ENCODE results near the gene SMAD5.
A peak's percentile ranks its signal among the peaks of the same experiment; 100 is the strongest.

SMAD5 gene

GRCh38 chr5:136132557-136133221 is at the start of gene SMAD5:
SMAD5 (plus strand) TSS chr5:136132845; CDS start chr5:136153761, 20,916 bp downstream.
- DNase-seq (ENCODE audit: low read depth): peak; percentile 71

DNA sequence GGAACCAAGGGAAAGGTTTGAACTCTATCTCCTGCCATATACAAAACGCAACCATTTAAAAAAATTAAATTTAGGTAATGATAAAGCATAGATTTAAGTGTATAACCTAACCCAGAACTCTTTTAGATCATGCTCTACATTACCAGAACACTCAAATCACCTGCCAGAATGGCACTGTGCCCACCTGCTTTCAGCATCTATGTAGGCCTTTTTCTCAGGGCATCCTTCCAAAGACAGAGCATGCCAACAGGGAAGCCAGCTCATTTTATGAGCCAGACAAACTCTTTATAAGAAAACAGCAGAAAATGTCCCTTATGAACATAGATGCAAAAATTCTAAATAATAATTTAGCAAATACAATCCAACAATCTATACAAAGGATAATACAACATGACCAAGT is 47.9 kb upstream of the SMAD5 start:
- DNase-seq (ENCODE audit: low read depth): no peak

DNA sequence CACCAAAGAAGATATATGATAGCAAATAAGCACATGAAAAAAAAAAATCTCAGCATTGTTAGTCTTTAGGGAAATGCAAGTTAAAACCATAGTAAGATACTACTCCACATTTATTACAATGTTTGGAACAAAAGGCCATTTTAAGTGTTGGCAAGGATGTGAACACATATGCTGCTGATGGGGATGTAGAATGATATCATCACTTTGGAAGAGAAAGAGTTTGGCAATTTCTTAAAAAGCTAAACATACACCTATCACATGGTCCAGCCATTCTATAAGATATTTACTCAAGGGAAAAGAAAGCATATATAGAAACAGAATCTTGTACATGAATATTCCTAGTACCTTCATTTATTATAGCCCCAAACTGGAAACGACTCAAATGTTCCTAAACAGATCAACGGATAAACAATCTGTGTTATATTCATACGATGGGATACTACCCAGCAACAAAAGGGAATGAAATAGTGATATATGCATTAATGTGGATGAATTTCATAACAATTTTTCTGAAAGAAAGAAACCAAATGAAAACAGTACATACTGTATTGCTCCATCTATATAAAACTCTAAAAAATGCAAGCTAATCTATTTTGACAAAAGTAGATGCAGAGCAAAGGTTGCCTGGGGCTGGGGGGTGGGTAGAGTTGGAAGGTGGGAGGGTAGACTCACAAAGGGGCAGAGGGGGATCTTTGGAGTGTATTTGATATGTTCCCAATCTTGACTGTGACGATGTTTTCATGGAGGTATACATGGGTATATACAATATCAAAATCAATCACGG is 45.7 kb upstream of the SMAD5 start:
- no peak for DNase-seq (ENCODE audit: low read depth)

GRCh38 chr5:136087961-136088871 is 44.4 kb upstream of the SMAD5 start:
- DNase-seq (ENCODE audit: low read depth): no peak

DNA sequence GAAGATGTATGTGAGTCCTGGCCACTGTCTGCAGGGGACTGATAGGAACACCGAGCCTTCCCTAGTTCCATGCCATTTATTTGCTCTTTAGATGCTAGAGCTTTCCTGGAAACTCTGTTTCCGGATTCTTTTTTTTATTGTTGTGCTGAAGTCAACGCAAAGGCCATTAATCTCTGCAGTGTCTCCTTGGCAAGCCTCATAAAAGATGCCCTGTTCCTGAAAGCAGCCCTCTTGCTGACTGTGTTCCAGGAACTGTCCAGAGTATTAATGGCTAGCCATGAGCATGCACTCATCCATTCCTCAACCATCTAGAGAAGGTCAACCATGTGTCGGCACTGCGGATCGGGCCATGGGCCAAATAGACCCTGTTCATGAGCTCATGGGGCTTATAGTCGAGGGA is 42.9 kb upstream of the SMAD5 start:
- DNase-seq (ENCODE audit: low read depth): no peak

- DNase-seq (ENCODE audit: low read depth): no peak
Observed at GRCh38 chr5:136090319-136090718, 42.3 kb upstream of the SMAD5 start.

DNA sequence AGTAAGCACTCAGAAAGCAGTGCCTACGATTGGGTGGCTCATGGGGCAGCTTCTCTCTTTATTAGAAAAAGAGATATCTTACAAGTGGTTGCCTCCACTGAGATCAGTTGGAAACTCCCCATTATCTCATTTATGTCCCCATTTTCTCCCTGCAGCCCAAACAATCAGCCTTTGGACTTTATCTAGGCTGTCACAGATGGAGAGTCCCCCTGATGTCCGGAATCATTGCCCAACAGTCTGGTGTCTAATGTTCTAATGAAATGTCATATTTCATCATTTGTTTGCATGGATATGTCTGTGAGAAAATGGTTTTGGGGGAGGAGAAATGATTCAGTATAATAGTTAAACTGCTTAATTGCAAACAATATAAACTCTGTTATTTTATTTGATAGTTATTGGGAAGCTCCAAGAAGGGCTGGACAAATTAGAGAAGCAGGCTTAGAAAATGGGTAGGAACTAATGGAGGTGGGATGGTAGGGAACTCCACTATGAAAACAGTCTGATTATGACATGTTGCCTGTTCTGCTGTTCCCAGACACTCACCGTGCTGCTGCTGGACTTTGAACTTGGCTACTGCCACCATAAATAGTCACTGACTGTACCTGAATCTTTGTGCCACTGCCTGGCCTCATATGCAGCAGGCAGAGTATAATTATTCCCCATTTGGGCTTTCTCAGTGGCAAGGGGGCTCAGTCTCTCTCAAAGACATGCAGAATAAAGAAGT is 38.3 kb upstream of the SMAD5 start:
- DNase-seq (ENCODE audit: low read depth): no peak

- no peak for DNase-seq (ENCODE audit: low read depth)
Observed at GRCh38 chr5:136094913-136095641, 37.6 kb upstream of the SMAD5 start.

DNA sequence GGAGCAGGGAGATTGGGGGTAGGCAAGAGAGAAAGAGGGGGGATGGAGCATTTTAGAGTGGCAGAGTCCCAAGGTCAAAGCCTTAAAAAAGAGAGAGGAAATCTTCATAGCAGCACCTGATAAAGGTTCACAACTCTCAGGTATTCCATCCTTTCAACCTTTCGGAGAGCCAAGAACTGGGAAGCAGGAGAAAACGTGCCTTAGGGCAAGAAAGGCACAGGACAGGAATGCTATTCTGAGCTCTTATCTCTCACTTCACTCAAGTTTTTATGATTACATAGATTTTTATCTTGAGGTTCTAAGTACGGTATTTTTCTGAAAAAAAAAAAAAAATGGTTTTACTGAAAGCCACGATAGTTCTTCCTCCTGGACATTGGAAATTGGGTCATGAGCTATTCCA is 34.5 kb upstream of the SMAD5 start:
- DNase-seq (ENCODE audit: low read depth): no peak

DNA sequence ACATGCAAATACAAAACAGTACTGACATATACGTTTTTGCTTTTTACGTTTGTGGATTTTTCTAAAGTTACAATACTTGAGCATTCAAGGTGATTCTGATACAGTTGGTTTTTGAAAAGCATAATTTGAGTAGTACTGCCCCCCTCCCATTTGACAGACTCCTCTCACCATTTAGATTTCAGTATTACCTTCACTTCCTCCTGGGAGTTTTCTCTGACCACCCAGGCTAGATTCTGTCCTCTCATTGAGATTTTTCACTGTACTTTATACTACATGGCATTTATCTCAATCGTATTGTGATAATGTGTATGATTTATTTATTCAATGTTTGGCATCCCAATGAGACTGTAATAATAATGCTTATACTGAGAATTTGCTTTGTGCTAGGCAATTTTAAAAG is 32.8 kb upstream of the SMAD5 start:
- DNase-seq (ENCODE audit: low read depth): no peak

- no peak for DNase-seq (ENCODE audit: low read depth)
Observed at GRCh38 chr5:136101884-136102283, 30.8 kb upstream of the SMAD5 start.

- DNase-seq (ENCODE audit: low read depth): no peak
Observed at GRCh38 chr5:136103118-136103517, 29.5 kb upstream of the SMAD5 start.

- DNase-seq (ENCODE audit: low read depth): no peak
Observed at GRCh38 chr5:136104306-136104965, 28.2 kb upstream of the SMAD5 start.

GRCh38 chr5:136106351-136107031 is 26.2 kb upstream of the SMAD5 start:
- DNase-seq (ENCODE audit: low read depth): no peak

- DNase-seq (ENCODE audit: low read depth): no peak
Observed at GRCh38 chr5:136108180-136108611, 24.4 kb upstream of the SMAD5 start.

- no peak for DNase-seq (ENCODE audit: low read depth)
Observed at GRCh38 chr5:136108766-136109165, 23.9 kb upstream of the SMAD5 start.

- DNase-seq (ENCODE audit: low read depth): no peak
Observed at GRCh38 chr5:136109453-136110135, 23.1 kb upstream of the SMAD5 start.

GRCh38 chr5:136113606-136114005 is 19.0 kb upstream of the SMAD5 start:
- DNase-seq (ENCODE audit: low read depth): no peak

GRCh38 chr5:136114414-136115125 is 18.1 kb upstream of the SMAD5 start:
- no peak for DNase-seq (ENCODE audit: low read depth)

Measured in activated T-helper 9 cell treated with anti-CD3 and anti-CD28 coated beads, Interleukin-2, amount 50 U/mL, for 16 hours (primary cell).